GM08714 (cell line): ENCODE data around the gene EEF1AKMT2.

Experiments used
- H3K4me3 ChIP-seq: fragments of 200-500 bp; sonication (Bioruptor generic); 2 replicates; pipeline ENCODE4 v1.5.1; 2014; ENCODE audit warnings: mild to moderate bottlenecking, low read length, inconsistent platforms
- ZNF274 ChIP-seq: IDR thresholded peaks from 2 replicates; pipeline ENCODE4 v1.6.1; 2012; ENCODE audit warnings: mild to moderate bottlenecking, low read depth, low read length

The EEF1AKMT2 gene

GRCh38 chr10:124745252-124745651 lies 46.4 kb downstream of the EEF1AKMT2 start:
- H3K4me3 ChIP-seq, result no peak overlapping the region
- TF ChIP-seq ZNF274, result no peak

DNA sequence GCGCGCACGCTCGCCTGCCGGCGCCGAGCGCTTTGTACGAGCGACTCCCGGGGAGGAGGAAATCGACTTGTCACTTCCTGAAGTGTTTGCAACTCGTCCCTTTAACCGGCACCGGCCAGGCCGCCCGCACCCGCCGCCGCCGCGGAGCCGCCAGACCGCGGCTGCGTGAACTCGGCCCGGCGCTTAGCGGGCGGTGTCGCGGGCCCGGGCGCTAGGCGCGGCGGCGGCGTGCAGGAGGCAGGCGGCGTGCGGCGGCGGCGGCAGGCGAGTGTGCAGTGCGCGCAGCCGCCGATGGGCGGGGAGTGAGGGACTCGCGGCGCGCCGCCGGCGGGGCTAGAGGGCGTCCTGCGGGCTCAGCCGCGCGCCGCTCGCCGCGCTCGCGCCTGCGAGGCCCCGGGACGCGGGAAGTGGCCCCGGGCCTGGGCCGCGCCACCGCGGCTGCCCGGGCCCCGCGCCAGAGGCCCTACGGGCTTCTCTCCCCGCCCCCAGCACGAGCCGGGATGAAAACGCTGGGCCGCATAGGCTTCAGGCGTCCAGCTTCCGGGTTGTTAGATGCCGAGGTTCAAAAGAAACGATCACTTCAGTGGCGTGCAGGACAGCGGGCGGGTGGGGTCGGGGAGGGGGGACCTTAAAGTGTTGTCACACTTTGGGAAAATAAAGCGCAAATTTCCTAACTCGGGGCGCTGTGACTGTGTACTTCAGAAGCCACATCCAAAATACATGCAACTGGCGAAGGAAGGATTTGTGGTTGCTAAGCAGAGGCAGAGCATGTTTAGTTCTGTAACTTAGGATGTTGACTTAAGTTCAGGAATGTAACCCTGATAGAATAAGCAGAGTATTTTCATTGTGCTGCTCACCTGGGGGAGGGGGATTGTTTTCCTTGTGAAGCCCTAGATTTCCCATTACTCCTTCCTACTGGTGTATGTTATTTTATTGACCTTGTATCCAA lies 47.3 kb downstream of the EEF1AKMT2 start, which contains the start of gene FAM53B:
FAM53B (minus strand) TSS at position 277 of the 949 bp plus-strand sequence. CDS start 37,665 bp downstream, outside the sequence.
- H3K4me3 ChIP-seq, result peak within 1 kb of the TSS; percentile 90
- no peak for TF ChIP-seq ZNF274

GRCh38 chr10:124743191-124744101 lies 48.2 kb downstream of the EEF1AKMT2 start:
- no peak for TF ChIP-seq ZNF274
- peak overlapping the region; percentile 90 for H3K4me3 ChIP-seq

- peak overlapping the region; percentile 90; the same call in 1 of the 2 replicates for H3K4me3 ChIP-seq
- TF ChIP-seq ZNF274, result no peak
These were observed 49.1 kb downstream of the EEF1AKMT2 start for GRCh38 chr10:124742413-124743190.

- H3K4me3 ChIP-seq, result peak overlapping the region; percentile 90; the same call in 1 of the 2 replicates
- TF ChIP-seq ZNF274, result no peak
These were observed 49.7 kb downstream of the EEF1AKMT2 start for GRCh38 chr10:124741922-124742412.

DNA sequence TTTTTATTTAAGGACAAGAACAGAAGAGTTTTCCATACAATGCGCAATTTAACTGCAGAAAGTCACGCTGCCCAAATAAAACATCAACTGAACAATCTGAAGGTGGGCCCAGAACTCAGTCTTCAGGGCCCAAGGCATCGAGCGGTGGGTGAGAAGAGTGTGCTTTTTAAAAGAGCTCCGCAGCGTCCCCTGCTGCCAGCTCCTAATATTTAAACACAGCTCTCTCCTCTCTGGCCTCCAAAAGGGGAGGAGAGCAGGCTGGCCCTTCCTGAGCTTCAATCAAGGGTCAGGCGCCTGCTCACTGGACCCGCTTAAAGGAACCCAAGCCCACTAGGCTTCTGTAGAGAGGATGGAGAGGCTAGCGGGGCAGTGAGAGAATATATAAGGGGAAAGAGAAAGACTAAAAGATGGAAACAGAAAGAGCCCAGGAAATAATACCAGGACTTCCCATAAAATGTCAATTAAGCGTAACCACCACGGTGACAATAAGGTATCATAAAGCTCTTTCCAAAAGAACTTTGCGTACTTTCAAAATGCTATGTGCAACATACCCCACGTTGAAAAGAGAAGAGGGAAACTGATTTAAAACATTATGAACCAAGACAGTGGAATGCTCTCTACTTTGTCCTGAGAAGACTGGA lies 50.3 kb downstream of the EEF1AKMT2 start:
- TF ChIP-seq ZNF274, result no peak
- no peak overlapping the region for H3K4me3 ChIP-seq

- no peak for TF ChIP-seq ZNF274
- no peak overlapping the region for H3K4me3 ChIP-seq
These were observed 51.1 kb downstream of the EEF1AKMT2 start for GRCh38 chr10:124740369-124741280.

GRCh38 chr10:124739986-124740368 lies 51.7 kb downstream of the EEF1AKMT2 start:
- no peak for TF ChIP-seq ZNF274
- H3K4me3 ChIP-seq, result no peak overlapping the region

- no peak for TF ChIP-seq ZNF274
- H3K4me3 ChIP-seq, result no peak overlapping the region
These were observed 52.4 kb downstream of the EEF1AKMT2 start for GRCh38 chr10:124739119-124739921.

DNA sequence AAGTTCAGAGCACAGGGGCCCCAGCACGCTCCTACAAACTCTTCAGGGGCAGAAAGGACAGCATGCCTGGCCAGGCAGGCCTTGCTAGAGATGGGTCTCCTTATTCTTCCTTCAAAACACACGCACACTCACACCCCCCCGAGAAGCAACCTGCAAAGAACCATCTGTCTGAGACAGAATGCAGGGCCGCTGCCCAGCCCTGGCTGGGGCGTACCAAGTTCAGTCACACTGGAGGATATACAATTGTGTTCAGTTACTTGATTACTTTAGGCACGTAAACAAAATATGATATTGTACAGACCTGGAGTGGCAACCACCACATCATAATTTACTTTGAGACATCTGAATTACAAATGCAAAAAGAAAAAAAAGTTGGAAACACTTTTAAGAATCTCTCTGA lies 53.2 kb downstream of the EEF1AKMT2 start:
- no peak overlapping the region for H3K4me3 ChIP-seq
- no peak for TF ChIP-seq ZNF274

DNA sequence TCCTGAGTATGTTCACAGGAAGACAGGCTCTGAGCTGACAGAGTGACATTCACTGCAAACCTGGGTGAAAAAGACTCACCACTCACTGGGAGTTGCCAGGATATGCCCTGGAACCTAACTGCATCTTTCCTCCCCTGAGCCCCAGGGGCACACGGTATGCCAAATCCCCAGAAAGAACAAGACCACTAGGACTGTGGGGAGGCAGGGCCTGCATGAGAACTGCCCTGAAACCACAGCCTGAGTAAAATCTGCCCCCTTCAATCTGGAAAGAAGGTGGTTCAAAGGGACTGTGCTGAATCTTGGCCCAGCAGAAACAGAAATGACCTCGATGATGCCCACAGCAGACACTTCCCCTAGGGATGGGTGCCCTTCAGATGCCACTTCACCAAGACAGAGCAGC lies 54.0 kb downstream of the EEF1AKMT2 start:
- no peak for TF ChIP-seq ZNF274
- no peak overlapping the region for H3K4me3 ChIP-seq
